H1 (cell line): ENCODE data around the gene DEPP1. TPM values are rescaled to one million over a fixed set of nuclear protein-coding genes. Genes with fewer than 3 reads are reported as not detected.

Experiments used
- CTCF ChIA-PET: fragments of 300-600 bp; sonication (Branson Sonifier 250); formaldehyde crosslinking; loops from one replicate; lab custom pipeline; 2021; ENCODE audit not compliant: partially characterized antibody; lab: Charles Lee
- POLR2A ChIA-PET: fragments of 300-600 bp; sonication (Branson Sonifier 250); formaldehyde crosslinking; loops from one replicate; lab custom pipeline; 2021; ENCODE audit warnings: inconsistent platforms; ENCODE audit not compliant: partially characterized antibody; lab: Charles Lee
- DNase-seq, 2 experiments: peaks; one replicate each; pipeline versions ENCODE4 v3.0.0 to v3.0.0-alpha.2; 2010 to 2022; ENCODE audit warnings: low spot score in 2 of 2, low read depth in 1 of 2, mixed read lengths in 1 of 2
- FAIRE-seq: peaks from 2 replicates; lab custom pipeline; 2011; peaks lifted over from hg19 to GRCh38; lab: Jason Lieb, UNC
- H2AFZ ChIP-seq: 2 replicates; pipeline ENCODE4 v1.8.1; 2012; ENCODE audit warnings: low read length, inconsistent platforms
- H2AK5ac ChIP-seq: 2 replicates; pipeline ENCODE4 v1.6.1; 2013; ENCODE audit warnings: low read depth, low read length
- H2BK120ac ChIP-seq: replicated peaks from 2 replicates; pipeline ENCODE3; 2013; ENCODE audit warnings: low read depth, low read length, inconsistent platforms
- H2BK12ac ChIP-seq: 2 replicates; pipeline ENCODE4 v1.6.1; 2013; ENCODE audit warnings: low read depth, low read length
- H2BK15ac ChIP-seq: 2 replicates; pipeline ENCODE4 v1.6.1; 2013; ENCODE audit warnings: low read length
- H2BK20ac ChIP-seq: 2 replicates; pipeline ENCODE4 v1.6.1; 2013; ENCODE audit warnings: low read length
- H2BK5ac ChIP-seq: 2 replicates; pipeline ENCODE4 v1.6.1; 2013; ENCODE audit warnings: low read depth, low read length
- H3K14ac ChIP-seq: 2 replicates; pipeline ENCODE4 v1.6.1; 2013; ENCODE audit warnings: inconsistent platforms; ENCODE audit not compliant: insufficient read length
- H3K18ac ChIP-seq: 2 replicates; pipeline ENCODE4 v1.6.1; 2013; ENCODE audit warnings: low read length; ENCODE audit errors: extremely low read depth
- H3K23ac ChIP-seq: 2 replicates; pipeline ENCODE4 v1.6.1; 2013; ENCODE audit warnings: inconsistent platforms; ENCODE audit not compliant: insufficient read length
- H3K23me2 ChIP-seq: 2 replicates; pipeline ENCODE4 v1.6.1; 2013; ENCODE audit warnings: low read depth, low read length
- H3K27ac ChIP-seq: 2 replicates; pipeline ENCODE4 v1.6.1; 2011; ENCODE audit warnings: low read depth, low read length, inconsistent platforms
- H3K27me3 ChIP-seq, 4 experiments: replicated peaks in 1 of 4; 1 replicate in 1 of 4; 2 replicates in 3 of 4; pipeline versions ENCODE4 v1.6.1 to v1.8.1; 2011 to 2013; ENCODE audit warnings: low read length in 3 of 4, mild to moderate bottlenecking in 3 of 4, inconsistent platforms in 2 of 4, mixed read lengths in 2 of 4, moderate library complexity in 1 of 4; ENCODE audit not compliant: control insufficient read depth in 3 of 4, insufficient read depth in 3 of 4; ENCODE audit errors: extremely low read depth in 1 of 4
- H3K36me3 ChIP-seq, 4 experiments: 2 replicates each; pipeline versions ENCODE4 v1.6.1 to v1.8.1; 2011 to 2013; ENCODE audit warnings: mild to moderate bottlenecking in 4 of 4, low read length in 3 of 4, moderate library complexity in 2 of 4, control low read depth in 1 of 4, inconsistent platforms in 1 of 4; ENCODE audit not compliant: insufficient read depth in 4 of 4, control insufficient read depth in 2 of 4
- H3K4ac ChIP-seq: replicated peaks from 2 replicates; pipeline ENCODE3; 2013; ENCODE audit warnings: low read length, low read depth, mixed read lengths, inconsistent platforms; ENCODE audit not compliant: insufficient read length
- H3K4me1 ChIP-seq, 4 experiments: replicated peaks in 1 of 4; 1 replicate in 1 of 4; 2 replicates in 3 of 4; pipeline versions ENCODE4 v1.6.1 to v1.8.1; 2011 to 2013; ENCODE audit warnings: low read length in 3 of 4, inconsistent platforms in 2 of 4, mixed read lengths in 1 of 4; ENCODE audit not compliant: insufficient read depth in 4 of 4, control insufficient read depth in 3 of 4
- H3K4me2 ChIP-seq, 2 experiments: 2 replicates each; pipeline versions ENCODE4 v1.6.1 to v1.8.1; 2011 to 2013; ENCODE audit warnings: low read depth in 2 of 2, low read length in 2 of 2, control low read depth in 1 of 2, inconsistent platforms in 1 of 2, mild to moderate bottlenecking in 1 of 2; ENCODE audit not compliant: insufficient read depth in 1 of 2
- H3K4me3 ChIP-seq, 4 experiments: fragments of 200-600, 300-600 bp in 1 of 4; sonication (generic), shearing (Covaris generic), sonication (Bioruptor Twin) in 1 of 4; 2 replicates each; pipeline versions ENCODE4 v1.5.1 to v1.8.1; 2011 to 2016; ENCODE audit warnings: low read length in 4 of 4, low read depth in 3 of 4, control low read depth in 2 of 4, inconsistent platforms in 2 of 4, mild to moderate bottlenecking in 2 of 4, mixed read lengths in 1 of 4, moderate library complexity in 1 of 4; ENCODE audit not compliant: insufficient read depth in 2 of 4; ENCODE audit errors: extremely low read depth in 1 of 4
- H3K56ac ChIP-seq: replicated peaks from 2 replicates; pipeline ENCODE3; 2013; ENCODE audit warnings: low read depth, mild to moderate bottlenecking, mixed read lengths, low read length, inconsistent platforms; ENCODE audit not compliant: insufficient read length
- H3K79me1 ChIP-seq: 2 replicates; pipeline ENCODE4 v1.6.1; 2013; ENCODE audit warnings: low read depth, low read length, control low read depth
- H3K79me2 ChIP-seq, 2 experiments: 2 replicates each; pipeline versions ENCODE4 v1.6.1 to v1.8.1; 2012 to 2013; ENCODE audit warnings: low read length in 2 of 2, mild to moderate bottlenecking in 2 of 2, inconsistent platforms in 1 of 2; ENCODE audit not compliant: insufficient read depth in 2 of 2, control insufficient read depth in 1 of 2
- H3K9ac ChIP-seq, 4 experiments: replicated peaks in 1 of 4; 1 replicate in 1 of 4; 2 replicates in 3 of 4; pipeline versions ENCODE4 v1.6.1 to v1.8.1; 2011 to 2013; ENCODE audit warnings: low read depth in 3 of 4, low read length in 3 of 4, control low read depth in 2 of 4, mild to moderate bottlenecking in 2 of 4, moderate library complexity in 2 of 4, inconsistent platforms in 1 of 4; ENCODE audit errors: extremely low read depth in 1 of 4
- H3K9me3 ChIP-seq, 2 experiments: 2 replicates each; pipeline versions ENCODE4 v1.6.1 to v1.8.1; 2012 to 2013; ENCODE audit warnings: mild to moderate bottlenecking in 2 of 2, moderate library complexity in 2 of 2, control low read depth in 1 of 2, inconsistent platforms in 1 of 2, low read depth in 1 of 2, low read length in 1 of 2, mixed read lengths in 1 of 2; ENCODE audit not compliant: insufficient read depth in 2 of 2
- H4K20me1 ChIP-seq, 2 experiments: replicated peaks in 1 of 2; 2 replicates each; pipeline versions ENCODE3 to v1.8.1; 2011 to 2013; ENCODE audit warnings: inconsistent platforms in 2 of 2, low read length in 2 of 2, mild to moderate bottlenecking in 1 of 2; ENCODE audit not compliant: insufficient read depth in 2 of 2, control insufficient read depth in 1 of 2
- H4K5ac ChIP-seq: 2 replicates; pipeline ENCODE4 v1.6.1; 2013; ENCODE audit warnings: low read length, low read depth, mixed read lengths, inconsistent platforms; ENCODE audit not compliant: insufficient read length
- H4K8ac ChIP-seq: 2 replicates; pipeline ENCODE4 v1.8.0; 2013; ENCODE audit warnings: mild to moderate bottlenecking, moderate library complexity, low read length, inconsistent platforms; ENCODE audit not compliant: insufficient read depth; ENCODE audit errors: extremely low read depth
- H4K91ac ChIP-seq: replicated peaks from 2 replicates; pipeline ENCODE3; 2013; ENCODE audit warnings: low read length, mixed read lengths, inconsistent platforms; ENCODE audit not compliant: insufficient read length
- CEBPB ChIP-seq: IDR thresholded peaks from 2 replicates; pipeline ENCODE4 v1.6.1; 2012; ENCODE audit warnings: low read depth, low read length
- KDM4A ChIP-seq: IDR thresholded peaks from one replicate; pipeline ENCODE4 v1.7.1; 2012; ENCODE audit warnings: low read depth, mild to moderate bottlenecking, moderate library complexity, low read length, inconsistent platforms; ENCODE audit not compliant: severe bottlenecking
- MAFK ChIP-seq: IDR thresholded peaks from 2 replicates; pipeline ENCODE4 v1.6.1; 2012; ENCODE audit warnings: low read depth, mild to moderate bottlenecking, improper control_type of control experiment, low read length
- NRF1 ChIP-seq: IDR thresholded peaks from 2 replicates; pipeline ENCODE4 v1.6.1; 2011; ENCODE audit warnings: mild to moderate bottlenecking, low read depth, low read length, improper control_type of control experiment
- PHF8 ChIP-seq: fragments of 200-600 bp; sonication (generic); conservative IDR thresholded peaks from 2 replicates; pipeline ENCODE4 v1.7.1; 2012; ENCODE audit warnings: low read depth, mild to moderate bottlenecking, inconsistent platforms, low read length, moderate library complexity
- POLR2A ChIP-seq, 2 experiments: IDR thresholded peaks; 1 replicate in 1 of 2; 2 replicates in 1 of 2; pipeline ENCODE4 v1.6.1; 2011; ENCODE audit warnings: low read depth in 2 of 2, low read length in 2 of 2, mild to moderate bottlenecking in 2 of 2; ENCODE audit errors: control extremely low read depth in 1 of 2
- TCF12 ChIP-seq: IDR thresholded peaks from 2 replicates; pipeline ENCODE4 v1.6.1; 2011; ENCODE audit warnings: low read depth, mild to moderate bottlenecking, low read length
- WGBS, 2 experiments: shearing (Covaris generic) in 1 of 2; methylation state at CpG; one replicate each; pipeline versions ENCODE4 v1.1.6 to v1.1.7; 2013 to 2015; ENCODE audit warnings: low lambda C conversion rate in 2 of 2, mixed read lengths in 2 of 2, inconsistent platforms in 1 of 2, low coverage in 1 of 2, missing lambda C conversion rate in 1 of 2; ENCODE audit not compliant: insufficient replicate concordance in 2 of 2, insufficient coverage in 1 of 2, insufficient read length in 1 of 2; ENCODE audit errors: extremely low coverage in 1 of 2, missing lambda C conversion rate in 1 of 2; 5-methylcytosine and 5-hydroxymethylcytosine counted together
- polyA plus RNA-seq, 7 experiments: library from polyadenylated mRNA; depleted of rRNA in 3 of 7; stranded (reverse) in 5 of 7; unstranded in 2 of 7; fragments of >200 nt in 5 of 7; fragments of 200-250 nt in 2 of 7; gene quantifications; 1 replicate in 5 of 7; 2 replicates in 1 of 7; 4 replicates in 1 of 7; pipeline versions ENCODE4 v1.2.1 to v1.2.3, GENCODE V29; 2011 to 2013; ENCODE audit warnings: missing spikeins in 2 of 7, mixed read lengths in 2 of 7
- total RNA-seq: library from RNA; stranded (reverse); fragmentation: NEBNext Ultra II Directional; extraction: Animal tissue kit (Norgen Biotek cat#: 25700); gene quantifications from 2 replicates; pipeline ENCODE4 v1.2.1, GENCODE V29; 2021
- TF ChIP-seq, protein P1 (sequence below), 3 experiments: IDR thresholded peaks; 1 replicate in 2 of 3; 2 replicates in 1 of 3; pipeline versions ENCODE4 v1.5.1 to v1.6.1; 2011; ENCODE audit warnings: low read length in 3 of 3, mild to moderate bottlenecking in 3 of 3, inconsistent platforms in 2 of 3, low read depth in 1 of 3, moderate library complexity in 1 of 3; ENCODE audit not compliant: insufficient read depth in 1 of 3; ENCODE audit errors: control extremely low read depth in 1 of 3
- TF ChIP-seq, protein P2 (sequence below): IDR thresholded peaks from 2 replicates; pipeline ENCODE4 v1.6.1; 2011; ENCODE audit warnings: low read depth, mild to moderate bottlenecking, low read length; ENCODE audit not compliant: insufficient read depth

The DEPP1 gene
- total and polyA plus RNA-seq, 2 of the 8 experiments (the other 6 are each of a cell fraction or from before 2014, with no cell fraction given), result 0.67 to 4.5 TPM

DNA sequence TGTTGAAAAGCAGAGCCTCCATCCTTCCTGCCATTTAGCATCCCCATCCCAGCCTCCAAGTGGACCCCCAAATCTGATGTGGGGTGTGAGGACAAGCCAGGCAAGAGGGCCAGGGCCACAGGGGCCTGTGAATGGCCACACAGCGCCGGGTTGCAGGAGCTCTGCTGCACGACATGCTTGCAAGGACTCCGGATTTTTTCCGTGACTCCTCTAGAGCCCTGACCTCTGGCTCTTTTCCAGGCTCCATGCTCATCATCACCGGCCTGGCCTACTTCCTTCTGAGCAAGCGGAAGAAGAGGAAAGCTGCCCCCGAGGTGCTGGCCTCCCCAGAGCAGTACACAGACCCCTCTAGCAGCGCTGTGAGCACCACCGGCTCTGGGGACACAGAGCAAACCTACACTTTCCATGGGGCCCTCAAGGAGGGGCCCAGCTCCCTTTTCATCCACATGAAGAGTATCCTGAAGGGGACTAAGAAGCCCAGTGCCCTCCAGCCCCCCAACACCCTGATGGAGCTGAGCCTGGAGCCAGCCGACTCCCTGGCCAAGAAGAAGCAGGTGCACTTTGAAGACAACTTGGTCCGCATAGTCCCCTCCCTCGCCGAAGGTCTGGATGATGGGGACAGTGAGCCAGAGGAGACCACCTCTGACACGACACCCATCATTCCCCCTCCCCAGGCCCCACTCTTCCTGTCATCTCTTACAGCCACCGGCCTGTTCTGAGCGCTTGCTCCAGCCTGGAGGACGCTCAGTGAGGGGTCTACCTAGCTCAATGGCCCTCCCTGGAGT, 44.0 kb downstream of the DEPP1 start:
- Histone ChIP-seq H4K91ac (no peak overlapping the region), H2AK5ac (no peak overlapping the region), H2BK5ac (no peak overlapping the region), H2BK12ac (no peak overlapping the region), H3K79me2 (no peaks in the 10 kb centered on the region), H4K8ac (no peak overlapping the region), H2BK15ac (no peak overlapping the region), H3K36me3 (no peaks in the 10 kb centered on the region), H2BK120ac (no peak overlapping the region), H3K4me2 (no peak overlapping the region), H3K27me3 (no peaks in the 10 kb centered on the region; a peak in 1 of 7 replicates), H3K56ac (no peak overlapping the region), H2AFZ (no peak overlapping the region), H3K4me1 (peaks cover 0 to 5% (median under 1%) of the 10 kb centered on the region in 4 experiments; a peak in 2 of 7 replicates), H3K79me1 (no peaks in the 10 kb centered on the region), H4K5ac (no peak overlapping the region), H3K23ac (no peak overlapping the region), H3K9me3 (no peaks in the 10 kb centered on the region), H3K27ac (no peak overlapping the region), H3K14ac (no peak overlapping the region), H3K4ac (no peak overlapping the region), H3K23me2 (no peaks in the 10 kb centered on the region), H2BK20ac (no peak overlapping the region), H3K4me3 (no peak overlapping the region), H3K9ac (no peak overlapping the region; a peak in 1 of 7 replicates), H4K20me1 (no peaks in the 10 kb centered on the region), H3K18ac (no peak overlapping the region)
- DNase-seq, result peak in 1 of 2 experiments; percentile 29
- 89% methylated on average over 18 of the region's 18 CpGs; no CpG with 5 or more reads in 1 of the 2 experiments for WGBS, 2 experiments
- CTCF ChIA-PET, result interaction anchor here (1.0 to 10.3 kb wide), 12 partner anchors 12 to 121 kb away, joined by 3 to 119 read pairs (median 16); partner anchors contain the start of gene DEPP1
- TF ChIP-seq, protein P1, sequence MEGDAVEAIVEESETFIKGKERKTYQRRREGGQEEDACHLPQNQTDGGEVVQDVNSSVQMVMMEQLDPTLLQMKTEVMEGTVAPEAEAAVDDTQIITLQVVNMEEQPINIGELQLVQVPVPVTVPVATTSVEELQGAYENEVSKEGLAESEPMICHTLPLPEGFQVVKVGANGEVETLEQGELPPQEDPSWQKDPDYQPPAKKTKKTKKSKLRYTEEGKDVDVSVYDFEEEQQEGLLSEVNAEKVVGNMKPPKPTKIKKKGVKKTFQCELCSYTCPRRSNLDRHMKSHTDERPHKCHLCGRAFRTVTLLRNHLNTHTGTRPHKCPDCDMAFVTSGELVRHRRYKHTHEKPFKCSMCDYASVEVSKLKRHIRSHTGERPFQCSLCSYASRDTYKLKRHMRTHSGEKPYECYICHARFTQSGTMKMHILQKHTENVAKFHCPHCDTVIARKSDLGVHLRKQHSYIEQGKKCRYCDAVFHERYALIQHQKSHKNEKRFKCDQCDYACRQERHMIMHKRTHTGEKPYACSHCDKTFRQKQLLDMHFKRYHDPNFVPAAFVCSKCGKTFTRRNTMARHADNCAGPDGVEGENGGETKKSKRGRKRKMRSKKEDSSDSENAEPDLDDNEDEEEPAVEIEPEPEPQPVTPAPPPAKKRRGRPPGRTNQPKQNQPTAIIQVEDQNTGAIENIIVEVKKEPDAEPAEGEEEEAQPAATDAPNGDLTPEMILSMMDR (IDR thresholded peaks at IDR 0.05; ENCODE audit: control extremely low read depth in 1 of 3, insufficient read depth in 1 of 3, low read depth in 1 of 3, low read length in 3 of 3), result no peak
- no peak for TF ChIP-seq NRF1
- no peak for TF ChIP-seq KDM4A
- TF ChIP-seq PHF8, result no peak
- no peak for TF ChIP-seq MAFK
- TF ChIP-seq, protein P2, sequence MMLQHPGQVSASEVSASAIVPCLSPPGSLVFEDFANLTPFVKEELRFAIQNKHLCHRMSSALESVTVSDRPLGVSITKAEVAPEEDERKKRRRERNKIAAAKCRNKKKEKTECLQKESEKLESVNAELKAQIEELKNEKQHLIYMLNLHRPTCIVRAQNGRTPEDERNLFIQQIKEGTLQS, result no peak
- TF ChIP-seq CEBPB, result no peak
- TF ChIP-seq TCF12, result no peak
- no peak for TF ChIP-seq POLR2A (IDR thresholded peaks at IDR 0.05; ENCODE audit: control extremely low read depth in 1 of 2, low read depth in 2 of 2, low read length in 2 of 2)
- no peak for FAIRE-seq
- POLR2A ChIA-PET, result interaction anchor here (0.7 to 3.7 kb wide), 7 partner anchors 13 to 212 kb away, joined by 3 to 11 read pairs (median 3); partner anchors contain the start of genes DEPP1 and ZNF22
